H9 (cell line): ENCODE data around the gene CDH23. TPM values are rescaled to one million over a fixed set of nuclear protein-coding genes. Genes with fewer than 3 reads are reported as not detected.

Experiments
- DNase-seq: peaks from one replicate; pipeline ENCODE4 v3.0.0-alpha.2; 2017
- H2AFZ ChIP-seq: one replicate; pipeline ENCODE4 v1.6.1; 2013; ENCODE audit warnings: mild to moderate bottlenecking, low read length, control low read depth, moderate library complexity
- H2AK5ac ChIP-seq: 2 replicates; pipeline ENCODE4 v1.6.1; 2013; ENCODE audit warnings: low read length, control low read depth, mixed read lengths; ENCODE audit not compliant: insufficient read length
- H2BK120ac ChIP-seq: one replicate; pipeline ENCODE4 v1.6.1; 2013; ENCODE audit warnings: low read depth, mild to moderate bottlenecking, low read length, control low read depth, inconsistent platforms; ENCODE audit not compliant: poor library complexity, severe bottlenecking
- H2BK12ac ChIP-seq: 2 replicates; pipeline ENCODE4 v1.6.1; 2013; ENCODE audit warnings: low read length, control low read depth, mixed read lengths, low read depth; ENCODE audit not compliant: insufficient read length
- H2BK15ac ChIP-seq: 2 replicates; pipeline ENCODE4 v1.6.1; 2013; ENCODE audit warnings: low read depth, low read length, control low read depth
- H2BK20ac ChIP-seq: one replicate; pipeline ENCODE4 v1.6.1; 2013; ENCODE audit warnings: low read depth, mild to moderate bottlenecking, low read length, control low read depth, inconsistent platforms; ENCODE audit not compliant: poor library complexity, severe bottlenecking
- H2BK5ac ChIP-seq: 2 replicates; pipeline ENCODE4 v1.6.1; 2013; ENCODE audit warnings: low read length, control low read depth, mixed read lengths; ENCODE audit not compliant: insufficient read length
- H3K14ac ChIP-seq: 2 replicates; pipeline ENCODE4 v1.6.1; 2013; ENCODE audit warnings: low read length, control low read depth; ENCODE audit not compliant: insufficient read depth
- H3K18ac ChIP-seq: 2 replicates; pipeline ENCODE4 v1.6.1; 2013; ENCODE audit warnings: low read depth, mild to moderate bottlenecking, mixed read lengths, low read length, control low read depth; ENCODE audit not compliant: insufficient read length
- H3K23ac ChIP-seq: 2 replicates; pipeline ENCODE4 v1.6.1; 2013; ENCODE audit warnings: low read length, control low read depth, mixed read lengths, low read depth; ENCODE audit not compliant: insufficient read length
- H3K23me2 ChIP-seq: 2 replicates; pipeline ENCODE4 v1.6.1; 2013; ENCODE audit warnings: low read depth, mild to moderate bottlenecking, mixed read lengths, low read length, control low read depth; ENCODE audit not compliant: insufficient read length, poor library complexity, severe bottlenecking
- H3K27ac ChIP-seq: 2 replicates; pipeline ENCODE4 v1.5.1; 2013; ENCODE audit warnings: low read length, control low read depth, mixed read lengths, low read depth; ENCODE audit not compliant: insufficient read length
- H3K27me3 ChIP-seq: 2 replicates; pipeline ENCODE4 v1.6.1; 2013; ENCODE audit warnings: low read length, control low read depth, inconsistent platforms; ENCODE audit not compliant: insufficient read depth
- H3K4ac ChIP-seq: 2 replicates; pipeline ENCODE4 v1.6.1; 2013; ENCODE audit warnings: low read depth, mild to moderate bottlenecking, control low read depth, inconsistent platforms, low read length, moderate library complexity
- H3K4me1 ChIP-seq: 2 replicates; pipeline ENCODE4 v1.6.1; 2013; ENCODE audit warnings: low read length, control low read depth, inconsistent platforms; ENCODE audit not compliant: insufficient read depth
- H3K4me2 ChIP-seq: 2 replicates; pipeline ENCODE4 v1.6.1; 2013; ENCODE audit warnings: low read length, control low read depth, mixed read lengths; ENCODE audit not compliant: insufficient read length, insufficient read depth
- H3K56ac ChIP-seq: 2 replicates; pipeline ENCODE4 v1.6.1; 2013; ENCODE audit warnings: low read depth, mild to moderate bottlenecking, mixed read lengths, low read length, control low read depth; ENCODE audit not compliant: insufficient read length
- H3K79me1 ChIP-seq: 2 replicates; pipeline ENCODE4 v1.6.1; 2013; ENCODE audit warnings: low read depth, mild to moderate bottlenecking, moderate library complexity, low read length, control low read depth, inconsistent platforms; ENCODE audit not compliant: insufficient read depth, poor library complexity, severe bottlenecking
- H3K79me2 ChIP-seq: 2 replicates; pipeline ENCODE4 v1.6.1; 2013; ENCODE audit warnings: low read length, control low read depth, inconsistent platforms; ENCODE audit not compliant: insufficient read depth
- H3K9ac ChIP-seq: 2 replicates; pipeline ENCODE4 v1.6.1; 2013; ENCODE audit warnings: low read length, control low read depth, mixed read lengths; ENCODE audit not compliant: insufficient read length; ENCODE audit errors: extremely low read depth
- H3K9me3 ChIP-seq: one replicate; pipeline ENCODE4 v1.6.1; 2013; ENCODE audit warnings: low read depth, low read length, inconsistent platforms; ENCODE audit not compliant: control insufficient read depth
- H3T11ph ChIP-seq: one replicate; pipeline ENCODE4 v1.6.1; 2013; ENCODE audit warnings: mild to moderate bottlenecking, low read length, control low read depth, inconsistent platforms
- H4K20me1 ChIP-seq: one replicate; pipeline ENCODE4 v1.6.1; 2013; ENCODE audit not compliant: control insufficient read depth, insufficient read length, insufficient read depth
- H4K5ac ChIP-seq: 2 replicates; pipeline ENCODE4 v1.6.1; 2013; ENCODE audit warnings: low read depth, mild to moderate bottlenecking, mixed read lengths, low read length, control low read depth; ENCODE audit not compliant: insufficient read length
- H4K8ac ChIP-seq: replicated peaks from 2 replicates; pipeline ENCODE4 v1.6.1; 2013; ENCODE audit warnings: low read length, control low read depth, mixed read lengths, low read depth; ENCODE audit not compliant: insufficient read length
- H4K91ac ChIP-seq: 2 replicates; pipeline ENCODE4 v1.6.1; 2013; ENCODE audit warnings: low read depth, mild to moderate bottlenecking, moderate library complexity, mixed read lengths, low read length, control low read depth; ENCODE audit not compliant: insufficient read length
- H3K27ac Mint-ChIP-seq, 3 experiments: 2 replicates in 2 of 3; 3 replicates in 1 of 3; pipeline ENCODE4 v1.8.0; 2020 to 2021; ENCODE audit warnings: mixed read lengths in 3 of 3, mild to moderate bottlenecking in 1 of 3, moderate library complexity in 1 of 3
- H3K27me3 Mint-ChIP-seq: 2 replicates; pipeline ENCODE4 v1.8.0; 2021; ENCODE audit warnings: low read depth, mild to moderate bottlenecking, moderate library complexity, mixed read lengths
- H3K36me3 Mint-ChIP-seq, 3 experiments: 2 replicates in 2 of 3; 3 replicates in 1 of 3; pipeline ENCODE4 v1.8.0; 2020 to 2021; ENCODE audit warnings: low read depth in 3 of 3, mixed read lengths in 3 of 3; ENCODE audit not compliant: insufficient read depth in 1 of 3
- H3K4me1 Mint-ChIP-seq, 2 experiments: 2 replicates each; pipeline ENCODE4 v1.8.0; 2020; ENCODE audit warnings: mixed read lengths in 2 of 2
- H3K4me3 Mint-ChIP-seq, 2 experiments: 2 replicates in 1 of 2; 3 replicates in 1 of 2; pipeline ENCODE4 v1.8.0; 2020 to 2021; ENCODE audit warnings: mild to moderate bottlenecking in 2 of 2, mixed read lengths in 2 of 2, moderate library complexity in 1 of 2
- H3K9me3 Mint-ChIP-seq, 2 experiments: 2 replicates in 1 of 2; 3 replicates in 1 of 2; pipeline ENCODE4 v1.8.0; 2020; ENCODE audit warnings: mild to moderate bottlenecking in 2 of 2, mixed read lengths in 2 of 2, moderate library complexity in 1 of 2
- WGBS: extraction: QIAGEN DNeasy Blood & Tissue Kit; methylation state at CpG from one replicate; pipeline ENCODE4 v1.1.7; 2013; ENCODE audit warnings: missing lambda C conversion rate, low lambda C conversion rate, mixed read lengths; ENCODE audit not compliant: insufficient read length; ENCODE audit errors: extremely low coverage; 5-methylcytosine and 5-hydroxymethylcytosine counted together
- total RNA-seq: library from RNA; stranded (reverse); gene quantifications from 2 replicates; pipeline ENCODE4 v1.2.1, GENCODE V29; 2021
- TF ChIP-seq, protein P1 (sequence below): fragments of 200-600 bp; sonication (generic); conservative IDR thresholded peaks from 3 replicates; pipeline ENCODE4 v1.8.0; 2021; ENCODE audit warnings: antibody characterized with exemption, mild to moderate bottlenecking

Gene CDH23
- total RNA-seq, 1 experiment from 2014 or later, result 2.1 TPM

DNA sequence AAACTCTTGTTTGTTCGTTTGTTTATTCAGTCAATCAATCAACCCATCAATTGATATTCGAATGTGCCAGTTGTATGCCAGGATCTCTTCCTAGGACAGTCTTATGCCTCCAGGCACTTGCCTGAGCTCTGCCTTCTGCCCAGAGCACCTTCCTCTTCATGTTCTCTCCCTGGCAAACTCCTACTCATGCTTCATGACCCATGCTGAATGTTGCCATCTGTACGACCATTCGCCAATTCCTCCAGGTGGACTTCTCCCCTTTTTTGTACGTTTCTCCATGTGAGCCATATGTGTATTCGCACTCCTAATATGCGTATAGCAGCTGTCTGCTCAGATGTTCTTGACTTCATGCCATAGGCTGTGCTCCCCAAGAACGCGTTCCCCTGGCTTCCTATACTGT lies 180.1 kb downstream of the CDH23 start:
- no peak overlapping the region for H4K5ac ChIP-seq

More for the DNA sequence above, 180.1 kb downstream of the CDH23 start:
- no peak overlapping the region for H3K18ac ChIP-seq
- H2AK5ac ChIP-seq, result no peak overlapping the region
- no peaks in the 10 kb centered on the region for H3K36me3 Mint-ChIP-seq
- H3K27me3 Mint-ChIP-seq, result peaks cover 2% of the 10 kb centered on the region
- H3K79me2 ChIP-seq, result no peaks in the 10 kb centered on the region
- H2BK20ac ChIP-seq, result no peak overlapping the region
- no peak overlapping the region for H2BK120ac ChIP-seq
- H3K9me3 Mint-ChIP-seq, result no peaks in the 10 kb centered on the region
- no peak overlapping the region for H2BK5ac ChIP-seq
- no peak overlapping the region for H3K4me3 Mint-ChIP-seq
- no peaks in the 10 kb centered on the region; the same call in 1 of the 2 replicates for H3K4me1 ChIP-seq
- H3K27ac Mint-ChIP-seq, result no peak overlapping the region; a peak in 1 of 7 replicates
- H4K8ac ChIP-seq, result no peak overlapping the region
- H3K23ac ChIP-seq, result no peak overlapping the region
- H3K9me3 ChIP-seq, result no peaks in the 10 kb centered on the region
- no peak overlapping the region for H2BK15ac ChIP-seq
- no peak overlapping the region for H3K9ac ChIP-seq
- no peak overlapping the region for H3K56ac ChIP-seq
- no peak overlapping the region for H3K4ac ChIP-seq
- H3T11ph ChIP-seq, result no peak overlapping the region
- WGBS, result no CpG with 5 or more reads among the region's 9 CpGs
- no peaks in the 10 kb centered on the region for H4K20me1 ChIP-seq
- no peak overlapping the region for H3K4me2 ChIP-seq
- H3K27me3 ChIP-seq, result no peaks in the 10 kb centered on the region
- H3K27ac ChIP-seq, result no peak overlapping the region
- no peaks in the 10 kb centered on the region for H3K23me2 ChIP-seq
- H3K4me1 Mint-ChIP-seq, result peaks cover 22 to 42% of the 10 kb centered on the region in 2 experiments
- no peak overlapping the region for H2AFZ ChIP-seq
- TF ChIP-seq, protein P1, sequence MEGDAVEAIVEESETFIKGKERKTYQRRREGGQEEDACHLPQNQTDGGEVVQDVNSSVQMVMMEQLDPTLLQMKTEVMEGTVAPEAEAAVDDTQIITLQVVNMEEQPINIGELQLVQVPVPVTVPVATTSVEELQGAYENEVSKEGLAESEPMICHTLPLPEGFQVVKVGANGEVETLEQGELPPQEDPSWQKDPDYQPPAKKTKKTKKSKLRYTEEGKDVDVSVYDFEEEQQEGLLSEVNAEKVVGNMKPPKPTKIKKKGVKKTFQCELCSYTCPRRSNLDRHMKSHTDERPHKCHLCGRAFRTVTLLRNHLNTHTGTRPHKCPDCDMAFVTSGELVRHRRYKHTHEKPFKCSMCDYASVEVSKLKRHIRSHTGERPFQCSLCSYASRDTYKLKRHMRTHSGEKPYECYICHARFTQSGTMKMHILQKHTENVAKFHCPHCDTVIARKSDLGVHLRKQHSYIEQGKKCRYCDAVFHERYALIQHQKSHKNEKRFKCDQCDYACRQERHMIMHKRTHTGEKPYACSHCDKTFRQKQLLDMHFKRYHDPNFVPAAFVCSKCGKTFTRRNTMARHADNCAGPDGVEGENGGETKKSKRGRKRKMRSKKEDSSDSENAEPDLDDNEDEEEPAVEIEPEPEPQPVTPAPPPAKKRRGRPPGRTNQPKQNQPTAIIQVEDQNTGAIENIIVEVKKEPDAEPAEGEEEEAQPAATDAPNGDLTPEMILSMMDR, result no peak
- H4K91ac ChIP-seq, result no peak overlapping the region
- H3K14ac ChIP-seq, result no peak overlapping the region
- DNase-seq, result no peak
- H3K79me1 ChIP-seq, result no peaks in the 10 kb centered on the region
- no peak overlapping the region for H2BK12ac ChIP-seq
